Neuronal stem cell (in vitro differentiated cells): Measurements from ENCODE around the gene HNRNPH3.

Experiments
- DNase-seq: peaks from one replicate; pipeline ENCODE4 v3.0.0-alpha.2; 2013; ENCODE audit warnings: low spot score
- H2AFZ ChIP-seq: one replicate; pipeline ENCODE4 v1.6.1; 2013; ENCODE audit warnings: mild to moderate bottlenecking, low read length, inconsistent platforms
- H2AK5ac ChIP-seq: 2 replicates; pipeline ENCODE4 v1.6.1; 2013; ENCODE audit warnings: low read depth, mild to moderate bottlenecking, inconsistent platforms, low read length, moderate library complexity, mixed read lengths
- H2BK120ac ChIP-seq: 2 replicates; pipeline ENCODE4 v1.6.1; 2013; ENCODE audit warnings: low read depth, mild to moderate bottlenecking, inconsistent platforms, low read length, moderate library complexity, mixed read lengths
- H2BK12ac ChIP-seq: one replicate; pipeline ENCODE4 v1.6.1; 2013; ENCODE audit warnings: low read length, inconsistent platforms
- H2BK15ac ChIP-seq: 2 replicates; pipeline ENCODE4 v1.6.1; 2013; ENCODE audit warnings: mild to moderate bottlenecking, low read length, inconsistent platforms, mixed read lengths
- H2BK5ac ChIP-seq: one replicate; pipeline ENCODE4 v1.6.1; 2013; ENCODE audit warnings: inconsistent platforms, mild to moderate bottlenecking, low read length, moderate library complexity
- H3K14ac ChIP-seq: one replicate; pipeline ENCODE4 v1.6.1; 2013; ENCODE audit warnings: low read length, inconsistent platforms
- H3K18ac ChIP-seq: 2 replicates; pipeline ENCODE4 v1.6.1; 2013; ENCODE audit warnings: low read length, inconsistent platforms
- H3K23ac ChIP-seq: 2 replicates; pipeline ENCODE4 v1.6.1; 2013; ENCODE audit warnings: low read depth, mild to moderate bottlenecking, mixed read lengths, low read length, inconsistent platforms; ENCODE audit not compliant: poor library complexity
- H3K27ac ChIP-seq: replicated peaks from 3 replicates; pipeline ENCODE4 v1.5.1; 2013; ENCODE audit warnings: low read length, inconsistent platforms
- H3K27me3 ChIP-seq, 3 experiments: 2 replicates each; pipeline ENCODE4 v1.6.1; 2013; ENCODE audit warnings: low read length in 3 of 3, mild to moderate bottlenecking in 2 of 3, inconsistent platforms in 1 of 3, low read depth in 1 of 3, mixed read lengths in 1 of 3, moderate library complexity in 1 of 3; ENCODE audit not compliant: control insufficient read depth in 3 of 3, insufficient read depth in 3 of 3
- H3K36me3 ChIP-seq, 2 donors: replicated peaks in 1 of 2; 2 replicates each; pipeline ENCODE4 v1.6.1; 2013; ENCODE audit warnings: low read length in 2 of 2; ENCODE audit not compliant: control insufficient read depth in 2 of 2, insufficient read depth in 2 of 2
- H3K4ac ChIP-seq: 2 replicates; pipeline ENCODE4 v1.6.1; 2013; ENCODE audit warnings: inconsistent platforms, mild to moderate bottlenecking, low read length, moderate library complexity
- H3K4me1 ChIP-seq, 2 donors: 1 replicate in 1 of 2; 2 replicates in 1 of 2; pipeline ENCODE4 v1.6.1; 2013; ENCODE audit warnings: low read length in 2 of 2, low read depth in 1 of 2; ENCODE audit not compliant: control insufficient read depth in 2 of 2, insufficient read depth in 1 of 2
- H3K4me2 ChIP-seq: one replicate; pipeline ENCODE4 v1.6.1; 2013; ENCODE audit warnings: mild to moderate bottlenecking, low read length, inconsistent platforms; ENCODE audit not compliant: insufficient read depth, poor library complexity, severe bottlenecking
- H3K4me3 ChIP-seq, 2 donors: 2 replicates each; pipeline ENCODE4 v1.5.1; 2013; ENCODE audit warnings: low read length in 2 of 2, mild to moderate bottlenecking in 2 of 2, inconsistent platforms in 1 of 2, moderate library complexity in 1 of 2
- H3K79me1 ChIP-seq: one replicate; pipeline ENCODE4 v1.6.1; 2013; ENCODE audit warnings: low read depth, mild to moderate bottlenecking, inconsistent platforms, low read length, moderate library complexity
- H3K9ac ChIP-seq: one replicate; pipeline ENCODE4 v1.6.1; 2013; ENCODE audit warnings: mild to moderate bottlenecking, low read depth, low read length, inconsistent platforms; ENCODE audit not compliant: poor library complexity
- H3K9me3 ChIP-seq, 2 donors: replicated peaks in 1 of 2; 2 replicates each; pipeline versions ENCODE3 to v1.6.1; 2013; ENCODE audit warnings: low read length in 2 of 2, mild to moderate bottlenecking in 2 of 2, inconsistent platforms in 1 of 2, low read depth in 1 of 2, mixed read lengths in 1 of 2, moderate library complexity in 1 of 2; ENCODE audit not compliant: control insufficient read depth in 2 of 2, insufficient read depth in 1 of 2
- H4K8ac ChIP-seq: one replicate; pipeline ENCODE4 v1.6.1; 2013; ENCODE audit warnings: low read depth, mild to moderate bottlenecking, inconsistent platforms, low read length, moderate library complexity
- H4K91ac ChIP-seq: one replicate; pipeline ENCODE4 v1.6.1; 2013; ENCODE audit warnings: low read length, low read depth, mild to moderate bottlenecking, inconsistent platforms; ENCODE audit not compliant: poor library complexity
- WGBS, 2 donors: extraction: QIAGEN DNeasy Blood & Tissue Kit; methylation state at CpG; one replicate each; pipeline ENCODE4 v1.1.7; 2013; ENCODE audit warnings: missing lambda C conversion rate in 2 of 2, mixed read lengths in 1 of 2; ENCODE audit not compliant: insufficient read length in 2 of 2, insufficient replicate concordance in 1 of 2; ENCODE audit errors: extremely low coverage in 2 of 2; 5-methylcytosine and 5-hydroxymethylcytosine counted together

HNRNPH3 gene

DNA sequence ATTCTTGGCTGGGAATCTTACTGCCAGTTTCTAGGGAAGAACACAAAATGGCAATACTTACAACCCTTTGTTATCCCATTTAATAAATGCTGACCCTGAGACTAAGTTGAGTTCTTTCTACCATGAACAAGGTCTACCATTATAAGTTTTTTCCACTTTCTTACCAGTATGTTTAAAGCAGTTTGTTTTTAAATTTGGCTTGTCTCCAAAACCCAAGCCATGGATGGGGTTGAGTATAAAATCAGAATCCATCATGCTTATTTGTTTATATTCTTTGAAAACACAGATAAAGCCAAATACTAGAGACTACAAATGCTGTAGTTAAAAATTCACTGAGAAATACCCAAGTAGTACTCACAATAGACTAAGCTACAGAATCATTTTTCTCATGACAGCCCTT, 41.1 kb upstream of the HNRNPH3 start:
- Histone ChIP-seq H2AK5ac (no peak overlapping the region), H3K9me3 (no peaks in the 10 kb centered on the region), H3K4me1 (no peaks in the 10 kb centered on the region), H4K8ac (no peak overlapping the region), H3K4me3 (no peak overlapping the region), H2AFZ (no peak overlapping the region), H3K4me2 (no peak overlapping the region), H3K4ac (no peak overlapping the region), H3K9ac (no peak overlapping the region), H2BK12ac (no peak overlapping the region), H3K14ac (no peak overlapping the region), H3K36me3 (peaks cover 0 to 1% of the 10 kb centered on the region in 2 donors), H2BK5ac (no peak overlapping the region), H3K27ac (no peak overlapping the region), H2BK120ac (no peak overlapping the region), H3K18ac (no peak overlapping the region), H3K27me3 (no peaks in the 10 kb centered on the region), H3K79me1 (no peaks in the 10 kb centered on the region), H4K91ac (no peak overlapping the region), H3K23ac (no peak overlapping the region), H2BK15ac (no peak overlapping the region)
- no peak for DNase-seq

DNA sequence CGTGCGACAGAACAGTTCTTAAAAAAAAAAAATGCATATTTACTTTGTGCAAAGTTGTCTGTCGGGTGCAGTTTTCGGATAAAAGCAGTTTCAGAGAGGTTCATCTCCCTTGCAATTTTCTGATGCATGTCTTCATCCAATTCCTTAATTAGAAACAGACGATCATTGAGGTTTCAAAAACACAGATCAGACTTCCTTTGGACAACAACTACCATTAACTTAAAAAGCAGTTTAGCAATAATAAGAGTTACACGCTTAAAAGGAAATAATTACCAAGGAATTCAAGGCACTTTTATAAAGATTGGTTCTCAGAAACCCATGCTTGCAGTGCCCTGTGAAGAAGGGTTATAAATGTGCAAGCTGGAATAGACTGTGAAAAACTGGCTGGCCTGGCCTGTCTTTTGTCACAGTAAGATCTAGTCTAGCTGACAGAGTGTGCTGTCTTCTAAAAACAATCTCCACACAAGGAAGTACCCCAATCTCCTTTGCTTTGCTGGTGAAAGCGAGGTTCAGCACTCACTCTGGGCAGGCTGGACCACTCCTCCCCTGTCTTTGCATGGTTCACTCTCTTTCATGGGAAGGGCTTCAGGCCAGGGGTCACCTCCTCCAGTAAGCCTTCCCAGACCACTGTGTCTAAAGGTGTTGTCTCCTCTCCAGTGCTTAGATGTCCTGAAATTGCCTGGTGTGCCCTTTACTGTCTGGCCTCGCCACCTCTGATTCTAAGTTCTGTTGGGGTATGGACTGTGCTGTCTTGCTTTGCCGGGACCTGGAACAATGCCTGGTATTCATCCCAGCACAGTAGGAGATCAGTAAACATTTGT, 34.8 kb upstream of the HNRNPH3 start:
- Histone ChIP-seq H3K27ac (no peak overlapping the region), H2BK5ac (no peak overlapping the region), H2AK5ac (no peak overlapping the region), H2BK15ac (no peak overlapping the region), H2BK12ac (no peak overlapping the region), H4K91ac (no peak overlapping the region), H2AFZ (peak overlapping the region; percentile 24), H3K36me3 (no peaks in the 10 kb centered on the region), H3K9ac (no peak overlapping the region), H3K4me2 (no peak overlapping the region), H3K18ac (no peak overlapping the region), H3K79me1 (no peaks in the 10 kb centered on the region), H3K4me1 (peaks cover 0 to 1% of the 10 kb centered on the region in 2 donors), H4K8ac (no peak overlapping the region), H3K27me3 (no peaks in the 10 kb centered on the region), H3K4ac (no peak overlapping the region), H3K9me3 (no peaks in the 10 kb centered on the region), H3K14ac (no peak overlapping the region), H3K23ac (no peak overlapping the region), H3K4me3 (no peak overlapping the region), H2BK120ac (no peak overlapping the region)
- no CpG with 5 or more reads among the region's 9 CpGs for WGBS, 2 donors
- DNase-seq = no peak

GRCh38 chr10:68301301-68301700, 30.6 kb upstream of the HNRNPH3 start:
- H3K4me3 ChIP-seq = no peak overlapping the region
- no peaks in the 10 kb centered on the region for H3K36me3 ChIP-seq
- H2BK15ac ChIP-seq = no peak overlapping the region
- no peak overlapping the region for H2AK5ac ChIP-seq
- H3K27me3 ChIP-seq = no peaks in the 10 kb centered on the region
- H2AFZ ChIP-seq = no peak overlapping the region
- H3K4ac ChIP-seq = no peak overlapping the region
- H3K9ac ChIP-seq = no peak overlapping the region
- no peak overlapping the region for H2BK120ac ChIP-seq
- H2BK5ac ChIP-seq = no peak overlapping the region
- H3K14ac ChIP-seq = no peak overlapping the region
- DNase-seq = no peak
- no peaks in the 10 kb centered on the region for H3K9me3 ChIP-seq
- no CpG with 5 or more reads among the region's 3 CpGs for WGBS, 2 donors
- H3K23ac ChIP-seq = no peak overlapping the region
- no peaks in the 10 kb centered on the region for H3K79me1 ChIP-seq
- H3K18ac ChIP-seq = no peak overlapping the region
- no peak overlapping the region for H4K91ac ChIP-seq
- no peak overlapping the region for H3K4me2 ChIP-seq
- H3K27ac ChIP-seq = no peak overlapping the region
- peaks cover 0 to 1% of the 10 kb centered on the region in 2 donors for H3K4me1 ChIP-seq
- no peak overlapping the region for H2BK12ac ChIP-seq
- H4K8ac ChIP-seq = no peak overlapping the region

GRCh38 chr10:68301790-68302502, 29.9 kb upstream of the HNRNPH3 start:
- no peak overlapping the region for H4K8ac ChIP-seq
- H3K4me1 ChIP-seq = peaks cover 0 to 1% of the 10 kb centered on the region in 2 donors
- no peak overlapping the region for H3K27ac ChIP-seq
- WGBS, 2 donors = no CpG with 5 or more reads among the region's 6 CpGs
- H3K27me3 ChIP-seq = no peaks in the 10 kb centered on the region
- no peak overlapping the region for H2BK5ac ChIP-seq
- no peak overlapping the region for H3K18ac ChIP-seq
- no peak overlapping the region for H2BK12ac ChIP-seq
- no peak overlapping the region for H3K4ac ChIP-seq
- peak; percentile 14 for DNase-seq
- H3K9me3 ChIP-seq = no peaks in the 10 kb centered on the region
- H3K14ac ChIP-seq = no peak overlapping the region
- H3K79me1 ChIP-seq = no peaks in the 10 kb centered on the region
- H2BK15ac ChIP-seq = no peak overlapping the region
- H2AFZ ChIP-seq = no peak overlapping the region
- no peak overlapping the region for H2AK5ac ChIP-seq
- no peak overlapping the region for H3K4me2 ChIP-seq
- H3K23ac ChIP-seq = no peak overlapping the region
- H2BK120ac ChIP-seq = no peak overlapping the region
- no peaks in the 10 kb centered on the region for H3K36me3 ChIP-seq
- no peak overlapping the region for H3K4me3 ChIP-seq
- H4K91ac ChIP-seq = no peak overlapping the region
- H3K9ac ChIP-seq = no peak overlapping the region
